Astrocyte (in vitro differentiated cells and primary cell): ENCODE measurements around the gene EGFLAM. TPM values are rescaled to one million over a fixed set of nuclear protein-coding genes. Genes with fewer than 3 reads are reported as not detected.

Source experiments
- DNase-seq: peaks from one replicate; pipeline ENCODE4 v3.0.0-alpha.2; 2010; ENCODE audit warnings: low read depth
- FAIRE-seq: peaks from 2 replicates; lab custom pipeline; 2011; peaks lifted over from hg19 to GRCh38; lab: Jason Lieb, UNC
- H2AFZ ChIP-seq: 2 replicates; pipeline ENCODE4 v1.6.0; 2012; ENCODE audit warnings: low read depth, low read length, inconsistent platforms
- H3K27ac ChIP-seq: 2 replicates; pipeline ENCODE4 v1.5.1; 2011; ENCODE audit warnings: low read depth, low read length, inconsistent platforms
- H3K27me3 ChIP-seq: 2 replicates; pipeline ENCODE4 v1.6.0; 2011; ENCODE audit warnings: low read length, inconsistent platforms; ENCODE audit not compliant: insufficient read depth
- H3K36me3 ChIP-seq: 2 replicates; pipeline ENCODE4 v1.5.1; 2011; ENCODE audit warnings: low read length, inconsistent platforms; ENCODE audit not compliant: insufficient read depth
- H3K4me1 ChIP-seq: 2 replicates; pipeline ENCODE4 v1.5.1; 2011; ENCODE audit warnings: low read length, inconsistent platforms; ENCODE audit not compliant: insufficient read depth
- H3K4me2 ChIP-seq: 2 replicates; pipeline ENCODE4 v1.6.0; 2012; ENCODE audit warnings: low read length, inconsistent platforms
- H3K4me3 ChIP-seq: 2 replicates; pipeline ENCODE4 v1.5.1; 2011; ENCODE audit warnings: low read depth, mild to moderate bottlenecking, low read length, inconsistent platforms; ENCODE audit not compliant: insufficient read depth
- H3K79me2 ChIP-seq: 2 replicates; pipeline ENCODE4 v1.6.0; 2012; ENCODE audit warnings: mild to moderate bottlenecking, low read length, inconsistent platforms; ENCODE audit not compliant: insufficient read depth
- H3K9ac ChIP-seq: 2 replicates; pipeline ENCODE4 v1.6.0; 2012; ENCODE audit warnings: mild to moderate bottlenecking, low read length, inconsistent platforms
- H3K9me3 ChIP-seq: 2 replicates; pipeline ENCODE4 v1.5.1; 2012; ENCODE audit warnings: low read depth, mild to moderate bottlenecking, low read length, inconsistent platforms; ENCODE audit not compliant: insufficient read depth
- H4K20me1 ChIP-seq: 2 replicates; pipeline ENCODE4 v1.6.0; 2012; ENCODE audit warnings: low read length, inconsistent platforms; ENCODE audit not compliant: insufficient read depth
- H3K27ac Mint-ChIP-seq: one replicate; pipeline ENCODE4 v1.8.0; 2021; ENCODE audit warnings: mild to moderate bottlenecking, mixed read lengths; ENCODE audit not compliant: unreplicated experiment
- H3K27me3 Mint-ChIP-seq: one replicate; pipeline ENCODE4 v1.8.0; 2021; ENCODE audit warnings: low read depth, mixed read lengths; ENCODE audit not compliant: unreplicated experiment
- H3K36me3 Mint-ChIP-seq: one replicate; pipeline ENCODE4 v1.8.0; 2021; ENCODE audit warnings: low read depth, mixed read lengths; ENCODE audit not compliant: unreplicated experiment
- H3K4me1 Mint-ChIP-seq: one replicate; pipeline ENCODE4 v1.8.0; 2021; ENCODE audit warnings: low read depth, mixed read lengths; ENCODE audit not compliant: unreplicated experiment
- H3K4me3 Mint-ChIP-seq: one replicate; pipeline ENCODE4 v1.8.0; 2021; ENCODE audit warnings: mild to moderate bottlenecking, moderate library complexity, mixed read lengths; ENCODE audit not compliant: unreplicated experiment
- H3K9me3 Mint-ChIP-seq: one replicate; pipeline ENCODE4 v1.8.0; 2021; ENCODE audit warnings: mild to moderate bottlenecking, mixed read lengths; ENCODE audit not compliant: unreplicated experiment
- CTCF ChIP-seq: IDR thresholded peaks from 2 replicates; pipeline ENCODE4 v1.5.1; 2011; ENCODE audit warnings: low read depth, mild to moderate bottlenecking, inconsistent platforms, low read length, moderate library complexity; ENCODE audit not compliant: insufficient read depth
- EZH2 ChIP-seq: IDR thresholded peaks from 2 replicates; pipeline ENCODE4 v1.6.1; 2012; ENCODE audit warnings: mild to moderate bottlenecking, low read length, inconsistent platforms; ENCODE audit not compliant: insufficient read depth
- total RNA-seq: library from RNA; stranded (reverse); gene quantifications from 2 replicates; pipeline ENCODE4 v1.2.1, GENCODE V29; 2021

The EGFLAM gene
- total RNA-seq, 1 donor from 2014 or later = 1.0 TPM

GRCh38 chr5:38226091-38226490, 32.3 kb upstream of the EGFLAM start:
- Histone ChIP-seq H3K4me3 (no peak overlapping the region), H3K4me1 (no peaks in the 10 kb centered on the region), H3K79me2 (no peaks in the 10 kb centered on the region), H3K27me3 (no peaks in the 10 kb centered on the region), H3K27ac (no peak overlapping the region), H3K9me3 (no peaks in the 10 kb centered on the region), H2AFZ (no peak overlapping the region), H4K20me1 (no peaks in the 10 kb centered on the region), H3K9ac (no peak overlapping the region), H3K4me2 (no peak overlapping the region), H3K36me3 (no peaks in the 10 kb centered on the region)
- no peaks in the 10 kb centered on the region for H3K36me3 Mint-ChIP-seq
- no peak overlapping the region for H3K27ac Mint-ChIP-seq
- no peaks in the 10 kb centered on the region for H3K9me3 Mint-ChIP-seq
- TF ChIP-seq CTCF = no peak
- TF ChIP-seq EZH2 = no peak
- H3K4me1 Mint-ChIP-seq = no peaks in the 10 kb centered on the region
- H3K4me3 Mint-ChIP-seq = no peak overlapping the region
- FAIRE-seq (no peak), DNase-seq (no peak)
- peaks cover 4% of the 10 kb centered on the region for H3K27me3 Mint-ChIP-seq

GRCh38 chr5:38228914-38229313, 29.4 kb upstream of the EGFLAM start:
- FAIRE-seq (no peak), DNase-seq (no peak)
- Mint-ChIP-seq H3K27ac (no peak overlapping the region), H3K9me3 (no peaks in the 10 kb centered on the region), H3K36me3 (no peaks in the 10 kb centered on the region), H3K4me1 (no peaks in the 10 kb centered on the region), H3K27me3 (peaks cover 3% of the 10 kb centered on the region), H3K4me3 (no peak overlapping the region)
- Histone ChIP-seq H3K36me3 (no peaks in the 10 kb centered on the region), H2AFZ (no peak overlapping the region), H3K27ac (no peak overlapping the region), H3K4me3 (no peak overlapping the region), H3K4me2 (no peak overlapping the region), H3K27me3 (peaks cover 2% of the 10 kb centered on the region), H3K9me3 (no peaks in the 10 kb centered on the region), H3K9ac (no peak overlapping the region), H4K20me1 (no peaks in the 10 kb centered on the region), H3K79me2 (no peaks in the 10 kb centered on the region), H3K4me1 (no peaks in the 10 kb centered on the region)
- TF ChIP-seq EZH2 = no peak
- TF ChIP-seq CTCF = no peak

- FAIRE-seq = no peak
- H3K4me3 ChIP-seq = no peak overlapping the region
- no peaks in the 10 kb centered on the region for H3K36me3 Mint-ChIP-seq
Observed at GRCh38 chr5:38234737-38235136, 23.6 kb upstream of the EGFLAM start.

More at GRCh38 chr5:38234737-38235136, 23.6 kb upstream of the EGFLAM start:
- peaks cover 8% of the 10 kb centered on the region for H3K9me3 Mint-ChIP-seq
- H2AFZ ChIP-seq = no peak overlapping the region
- no peak overlapping the region for H3K27ac ChIP-seq
- no peak overlapping the region for H3K27ac Mint-ChIP-seq
- no peak overlapping the region for H3K4me3 Mint-ChIP-seq
- TF ChIP-seq EZH2 (no peak), CTCF (no peak)
- H3K36me3 ChIP-seq = no peaks in the 10 kb centered on the region
- H3K27me3 ChIP-seq = peaks cover 2% of the 10 kb centered on the region
- H3K79me2 ChIP-seq = no peaks in the 10 kb centered on the region
- no peaks in the 10 kb centered on the region for H3K27me3 Mint-ChIP-seq
- no peak for DNase-seq
- no peaks in the 10 kb centered on the region for H4K20me1 ChIP-seq
- H3K9ac ChIP-seq = no peak overlapping the region
- H3K4me2 ChIP-seq = no peak overlapping the region
- no peaks in the 10 kb centered on the region for H3K9me3 ChIP-seq
- H3K4me1 Mint-ChIP-seq = peaks cover 3% of the 10 kb centered on the region
- H3K4me1 ChIP-seq = no peaks in the 10 kb centered on the region
